HG03575 (cell line): ENCODE measurements around the gene SLC25A51.

Experiments
- ATAC-seq: cut with Tn5 transposase; IDR thresholded peaks from one replicate; pipeline ENCODE4 v1.9.1; 2021; ENCODE audit not compliant: unreplicated experiment, insufficient number of reproducible peaks, low FRiP score; ENCODE audit errors: extremely low read depth

Gene SLC25A51

DNA sequence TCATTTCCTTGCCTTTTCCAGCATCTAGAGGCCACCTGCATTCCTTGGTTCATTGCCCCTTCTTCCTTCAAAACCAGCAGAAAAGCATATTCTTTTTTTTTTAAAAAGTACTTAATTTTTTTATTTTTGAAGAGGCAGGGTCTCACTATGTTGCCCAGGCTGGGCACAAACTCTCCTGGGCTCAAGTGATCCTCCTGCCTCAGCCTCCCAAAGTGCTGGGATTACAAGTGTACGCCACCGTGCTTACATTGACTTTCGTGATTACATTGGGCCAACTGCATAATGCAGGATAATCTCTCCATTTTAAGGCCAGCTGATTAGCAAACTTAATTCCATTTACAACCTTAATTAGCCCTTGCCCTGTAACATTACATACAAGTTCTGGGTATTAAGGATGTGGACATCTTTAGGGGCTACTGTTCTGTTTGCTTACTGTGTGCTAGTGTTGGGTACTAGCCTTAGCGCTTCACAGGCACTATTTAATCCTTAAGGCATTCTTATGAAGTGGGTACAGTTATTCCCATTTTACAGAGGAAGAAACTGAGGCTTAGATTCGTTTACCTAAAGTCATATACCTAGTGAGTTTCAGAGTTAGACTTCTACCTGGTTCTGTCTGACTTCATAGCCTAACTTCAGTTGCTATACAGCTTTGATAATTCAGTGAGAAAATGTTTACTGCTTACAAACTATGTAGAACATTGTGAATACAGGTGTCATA, 33.7 kb downstream of the SLC25A51 start:
- no peak for ATAC-seq

- ATAC-seq: no peak
Observed at GRCh38 chr9:37862530-37862929, 41.4 kb downstream of the SLC25A51 start.

DNA sequence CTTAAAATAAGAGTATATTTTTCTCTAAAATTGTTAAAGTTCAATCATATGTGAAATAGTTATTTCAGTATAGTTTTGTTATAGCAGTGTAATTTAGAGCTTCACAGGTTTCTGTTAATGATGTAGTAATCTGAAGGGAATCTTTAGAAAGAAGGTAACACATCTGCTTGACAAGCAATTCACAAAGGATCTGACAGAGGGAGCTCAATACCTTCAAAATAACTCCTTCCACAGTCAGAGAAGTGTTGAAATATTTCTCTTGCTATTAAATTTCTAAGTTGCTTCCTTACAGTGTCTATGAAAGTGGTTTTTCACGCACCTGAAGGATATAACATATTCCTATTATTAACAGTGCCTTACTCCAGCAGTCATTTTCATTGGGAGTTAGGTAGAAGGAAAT, 44.9 kb downstream of the SLC25A51 start:
- no peak for ATAC-seq

DNA sequence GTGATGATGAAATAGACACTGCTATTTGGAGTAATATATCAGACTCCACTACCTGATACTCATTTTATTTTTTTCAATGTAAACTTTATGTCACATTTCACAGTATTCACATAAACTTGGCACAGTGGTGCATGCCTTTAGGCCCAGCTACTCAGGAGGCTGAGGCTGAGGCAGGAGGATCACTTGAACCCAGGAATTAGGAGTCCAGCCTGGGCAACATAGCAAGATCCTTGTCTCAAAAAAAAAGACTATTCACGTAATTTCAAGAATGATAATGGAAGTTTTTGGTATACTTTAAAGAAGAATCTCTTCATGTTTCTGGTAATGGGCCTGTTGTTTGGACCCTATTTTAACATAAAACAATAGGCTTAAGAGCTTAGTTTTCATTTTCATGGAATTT, 47.4 kb downstream of the SLC25A51 start:
- ATAC-seq: no peak

DNA sequence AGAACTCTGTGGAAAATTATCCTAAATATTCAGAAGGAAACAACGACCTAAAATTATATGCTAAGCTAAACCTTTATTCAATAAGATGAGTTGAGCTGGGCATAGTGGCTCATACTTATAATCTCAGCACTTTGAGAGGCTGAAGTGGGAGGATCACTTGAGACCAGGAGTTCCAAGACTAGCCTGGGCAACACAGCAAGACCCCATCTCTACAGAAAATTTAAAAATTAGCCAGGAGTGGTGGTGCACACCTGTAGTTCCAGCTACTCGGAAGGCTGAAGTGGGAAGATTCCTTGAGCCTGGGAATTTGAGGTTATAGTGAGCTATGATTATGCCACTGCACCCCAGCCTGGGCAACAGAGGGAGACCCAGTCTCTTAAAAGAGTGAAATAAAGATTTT, 51.7 kb downstream of the SLC25A51 start:
- no peak for ATAC-seq

DNA sequence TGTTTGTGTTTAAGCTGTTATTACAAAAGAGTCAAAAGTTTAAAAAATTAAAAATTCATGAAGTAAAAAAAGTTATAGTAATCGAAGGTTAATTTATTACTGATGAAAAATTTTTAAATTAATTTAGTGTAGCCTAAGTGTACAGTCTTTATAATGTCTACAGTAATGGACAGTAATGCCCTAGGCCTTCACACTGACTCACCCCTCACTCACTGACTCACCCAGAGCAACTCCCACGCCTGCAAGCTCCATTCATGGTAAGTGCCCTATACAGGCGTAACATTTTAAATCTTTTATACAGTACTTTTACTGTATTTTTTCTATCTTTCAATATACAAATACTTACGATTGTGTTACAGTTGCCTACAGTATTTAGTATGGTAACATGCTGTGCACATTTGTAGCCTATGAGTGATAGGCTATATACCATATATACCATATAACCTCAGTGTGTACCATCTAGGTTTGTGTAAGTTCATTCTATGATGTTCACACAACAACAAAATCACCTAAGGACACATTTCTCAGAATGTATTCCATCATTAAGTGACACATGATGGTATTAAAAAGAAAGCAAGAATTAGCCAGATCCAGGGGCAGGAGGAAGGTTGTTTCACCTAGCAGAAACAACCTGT, 63.2 kb downstream of the SLC25A51 start:
- ATAC-seq: no peak

DNA sequence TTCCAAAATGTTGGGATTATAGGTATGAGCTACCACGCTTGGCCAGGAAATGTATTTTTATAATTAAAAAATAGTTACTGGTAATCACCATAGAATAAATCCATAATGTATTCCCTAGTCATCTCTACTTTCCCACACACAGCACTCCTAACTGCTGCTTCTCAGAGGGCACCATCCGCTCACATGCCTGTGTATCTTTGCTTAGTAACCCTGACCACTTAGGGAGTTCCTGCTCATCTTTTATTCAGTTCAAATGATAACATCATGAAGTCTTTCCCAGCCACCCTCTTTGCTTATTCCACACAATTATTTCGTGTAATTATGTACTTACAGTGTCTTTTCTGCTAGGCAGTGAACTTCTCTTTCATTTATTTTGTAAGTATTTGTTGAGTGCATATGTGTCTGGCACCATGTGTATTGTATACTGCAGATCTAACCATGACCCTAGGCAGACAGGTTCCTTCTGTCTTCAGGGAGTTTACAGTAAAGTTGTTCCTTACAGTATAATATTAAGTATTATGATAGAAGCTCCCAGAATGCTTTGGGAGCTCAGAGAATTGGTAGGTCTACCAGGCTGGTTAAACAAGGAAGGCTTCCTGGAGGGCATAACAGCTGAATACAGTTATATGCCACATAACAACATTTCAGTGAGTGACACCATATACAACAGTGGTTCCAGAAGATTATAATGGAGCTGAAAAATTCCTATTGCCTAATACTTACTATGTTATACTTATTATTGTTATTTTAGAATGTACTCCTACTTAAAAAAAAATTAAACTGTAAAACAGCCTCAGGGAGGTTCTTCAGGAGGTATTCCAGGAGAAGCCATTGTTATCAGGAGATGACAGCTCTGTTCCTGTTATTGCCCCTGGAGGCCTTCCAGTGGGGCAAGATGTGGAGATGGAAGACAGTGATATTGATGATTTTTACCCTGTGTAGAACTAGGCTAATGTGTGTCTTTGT, 64.1 kb downstream of the SLC25A51 start:
- no peak for ATAC-seq
